Osteocyte (in vitro differentiated cells): ENCODE results near the gene COLQ. TPM values are rescaled to one million over a fixed set of nuclear protein-coding genes. Genes with fewer than 3 reads are reported as not detected.

Source experiments
- DNase-seq: peaks from one replicate; pipeline ENCODE4 v3.0.0; 2021; ENCODE audit warnings: mixed read lengths; ENCODE audit not compliant: unreplicated experiment; ENCODE audit errors: extremely low spot score
- H3K27ac Mint-ChIP-seq: one replicate; pipeline ENCODE4 v1.8.0; 2021; ENCODE audit warnings: mild to moderate bottlenecking, mixed read lengths; ENCODE audit not compliant: unreplicated experiment
- H3K27me3 Mint-ChIP-seq: one replicate; pipeline ENCODE4 v1.8.0; 2021; ENCODE audit warnings: mixed read lengths; ENCODE audit not compliant: unreplicated experiment
- H3K36me3 Mint-ChIP-seq: one replicate; pipeline ENCODE4 v1.8.0; 2021; ENCODE audit warnings: mixed read lengths; ENCODE audit not compliant: unreplicated experiment
- H3K4me1 Mint-ChIP-seq: one replicate; pipeline ENCODE4 v1.8.0; 2021; ENCODE audit warnings: mixed read lengths; ENCODE audit not compliant: unreplicated experiment
- H3K4me3 Mint-ChIP-seq: one replicate; pipeline ENCODE4 v1.8.0; 2021; ENCODE audit warnings: mild to moderate bottlenecking, moderate library complexity, mixed read lengths; ENCODE audit not compliant: unreplicated experiment
- H3K9me3 Mint-ChIP-seq: one replicate; pipeline ENCODE4 v1.8.0; 2021; ENCODE audit warnings: mixed read lengths; ENCODE audit not compliant: unreplicated experiment
- long read RNA-seq: library from polyadenylated mRNA; unstranded; transcript quantifications from one replicate; pipeline ENCODE4 v2.0.0, GENCODE V29; 2021
- total RNA-seq: library from RNA; stranded (reverse); gene quantifications from 2 replicates; pipeline ENCODE4 v1.2.1, GENCODE V29; 2021
- TF ChIP-seq, protein P1 (sequence below): fragments of 200-600 bp; sonication (generic); IDR thresholded peaks from 2 replicates; pipeline ENCODE4 v1.5.0; 2021; ENCODE audit warnings: antibody characterized with exemption, mild to moderate bottlenecking, moderate library complexity

Gene COLQ
- 2.6 and 3.1 TPM in 2 replicates for total RNA-seq
- long read RNA-seq, partial matches to known transcripts = 0 of 3 reads
- long read RNA-seq, other reads (novel, unspliced or antisense) = 3 of 3 reads

DNA sequence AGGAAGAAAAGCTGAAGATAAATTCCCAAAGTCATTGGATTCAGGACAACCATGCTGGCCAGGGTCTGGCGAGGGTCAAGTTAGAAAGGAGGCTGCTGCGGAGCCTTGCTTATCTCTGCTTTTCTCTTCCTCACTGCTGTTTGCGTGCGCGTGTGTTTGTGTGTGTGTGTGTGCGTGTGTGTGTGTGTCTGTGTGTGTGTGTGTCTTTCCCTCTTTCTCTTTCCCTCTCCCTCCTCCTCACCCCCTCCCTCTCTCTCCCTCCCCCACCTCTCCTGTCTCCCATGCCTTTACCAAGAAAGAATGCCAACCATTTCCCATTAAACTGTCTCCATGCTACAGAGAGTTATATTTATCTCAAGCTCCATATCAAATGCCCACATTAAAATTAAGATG is at the start of gene COLQ:
TSS of gene COLQ (minus strand) at position 134 of the 393 bp plus-strand sequence. CDS start at position 53, 81 bp downstream.
- H3K4me3 Mint-ChIP-seq = no peak within 1 kb of the TSS
- no peaks in the 10 kb centered on the region for H3K27me3 Mint-ChIP-seq
- H3K27ac Mint-ChIP-seq = no peak within 1 kb of the TSS

DNA sequence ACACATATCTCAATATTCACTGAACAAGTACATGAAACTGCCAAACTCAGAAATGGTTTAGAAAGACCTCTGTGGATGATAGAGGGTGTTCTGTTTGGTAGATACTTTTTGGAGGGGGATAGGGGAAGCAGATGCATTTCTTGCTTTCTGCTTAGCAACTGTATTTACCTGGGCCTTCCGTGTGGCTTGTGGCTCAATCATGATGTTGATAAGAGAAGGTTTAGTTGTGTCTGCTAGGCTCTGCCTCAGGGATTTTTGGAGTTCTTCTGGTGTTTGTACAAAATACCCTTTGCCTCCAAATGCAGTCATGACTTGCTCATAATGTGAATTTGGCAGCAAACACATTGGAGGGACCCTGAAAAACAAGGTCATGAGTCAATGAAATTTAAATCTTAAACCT is 41.7 kb upstream of the COLQ start:
- no peaks in the 10 kb centered on the region for H3K9me3 Mint-ChIP-seq
- no peak overlapping the region for H3K4me3 Mint-ChIP-seq
- peaks cover 30% of the 10 kb centered on the region for H3K36me3 Mint-ChIP-seq
- H3K4me1 Mint-ChIP-seq = no peaks in the 10 kb centered on the region
- TF ChIP-seq, protein P1, sequence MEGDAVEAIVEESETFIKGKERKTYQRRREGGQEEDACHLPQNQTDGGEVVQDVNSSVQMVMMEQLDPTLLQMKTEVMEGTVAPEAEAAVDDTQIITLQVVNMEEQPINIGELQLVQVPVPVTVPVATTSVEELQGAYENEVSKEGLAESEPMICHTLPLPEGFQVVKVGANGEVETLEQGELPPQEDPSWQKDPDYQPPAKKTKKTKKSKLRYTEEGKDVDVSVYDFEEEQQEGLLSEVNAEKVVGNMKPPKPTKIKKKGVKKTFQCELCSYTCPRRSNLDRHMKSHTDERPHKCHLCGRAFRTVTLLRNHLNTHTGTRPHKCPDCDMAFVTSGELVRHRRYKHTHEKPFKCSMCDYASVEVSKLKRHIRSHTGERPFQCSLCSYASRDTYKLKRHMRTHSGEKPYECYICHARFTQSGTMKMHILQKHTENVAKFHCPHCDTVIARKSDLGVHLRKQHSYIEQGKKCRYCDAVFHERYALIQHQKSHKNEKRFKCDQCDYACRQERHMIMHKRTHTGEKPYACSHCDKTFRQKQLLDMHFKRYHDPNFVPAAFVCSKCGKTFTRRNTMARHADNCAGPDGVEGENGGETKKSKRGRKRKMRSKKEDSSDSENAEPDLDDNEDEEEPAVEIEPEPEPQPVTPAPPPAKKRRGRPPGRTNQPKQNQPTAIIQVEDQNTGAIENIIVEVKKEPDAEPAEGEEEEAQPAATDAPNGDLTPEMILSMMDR = no peak
- no peaks in the 10 kb centered on the region for H3K27me3 Mint-ChIP-seq
- H3K27ac Mint-ChIP-seq = no peak overlapping the region
- DNase-seq = no peak

More for the DNA sequence above, at the start of gene COLQ:
- no peak for DNase-seq
- Mint-ChIP-seq H3K36me3 (no peaks in the 10 kb centered on the region), H3K9me3 (no peaks in the 10 kb centered on the region), H3K4me1 (peaks cover 4% of the 10 kb centered on the region)
- TF ChIP-seq, protein P1 = no peak

DNA sequence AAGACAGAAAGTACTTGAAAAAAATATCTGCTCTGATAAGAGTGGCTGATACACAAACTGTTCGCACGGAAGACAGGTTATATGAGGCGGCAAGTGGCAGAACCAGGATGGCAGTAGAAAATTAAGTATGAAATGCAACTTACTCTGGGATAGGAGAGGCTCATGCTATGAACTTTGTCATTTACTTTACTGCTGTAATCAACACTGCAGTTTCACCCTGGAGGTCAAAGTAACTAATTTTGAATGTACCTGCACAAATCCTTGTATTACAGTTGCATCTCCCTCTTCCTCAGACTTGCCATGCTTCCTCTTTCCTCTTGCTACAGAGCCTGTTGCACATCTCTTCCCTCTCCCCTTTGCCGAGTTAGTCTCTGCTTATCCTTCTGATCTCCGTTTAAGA is 41.1 kb upstream of the COLQ start:
- Mint-ChIP-seq H3K9me3 (no peaks in the 10 kb centered on the region), H3K4me3 (no peak overlapping the region), H3K4me1 (peaks cover 3% of the 10 kb centered on the region), H3K36me3 (peaks cover 24% of the 10 kb centered on the region), H3K27me3 (no peaks in the 10 kb centered on the region), H3K27ac (no peak overlapping the region)
- TF ChIP-seq, protein P1 = no peak
- DNase-seq = no peak

DNA sequence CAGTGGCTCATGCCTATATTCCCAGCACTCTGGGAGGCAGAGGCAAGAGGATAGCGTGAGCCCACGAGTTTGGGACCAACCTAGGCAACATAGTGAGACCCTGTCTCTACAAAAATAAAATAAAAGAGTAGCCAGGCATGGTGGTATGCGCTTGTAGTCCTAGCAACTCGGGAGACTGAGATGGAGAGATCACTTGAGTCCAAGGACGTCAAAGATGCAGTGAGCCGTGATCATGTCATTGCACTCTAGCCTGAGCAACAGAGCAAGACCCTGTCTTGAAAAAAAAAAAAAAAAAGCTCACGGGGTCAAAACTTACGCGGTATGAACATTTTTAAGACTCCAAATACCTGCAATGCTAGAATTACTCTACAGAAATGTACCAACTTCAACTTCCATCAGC is 37.1 kb upstream of the COLQ start:
- Mint-ChIP-seq H3K9me3 (no peaks in the 10 kb centered on the region), H3K4me3 (no peak overlapping the region), H3K27ac (no peak overlapping the region), H3K27me3 (no peaks in the 10 kb centered on the region), H3K36me3 (peaks cover 18% of the 10 kb centered on the region), H3K4me1 (peaks cover 3% of the 10 kb centered on the region)
- no peak for DNase-seq
- TF ChIP-seq, protein P1 = no peak

DNA sequence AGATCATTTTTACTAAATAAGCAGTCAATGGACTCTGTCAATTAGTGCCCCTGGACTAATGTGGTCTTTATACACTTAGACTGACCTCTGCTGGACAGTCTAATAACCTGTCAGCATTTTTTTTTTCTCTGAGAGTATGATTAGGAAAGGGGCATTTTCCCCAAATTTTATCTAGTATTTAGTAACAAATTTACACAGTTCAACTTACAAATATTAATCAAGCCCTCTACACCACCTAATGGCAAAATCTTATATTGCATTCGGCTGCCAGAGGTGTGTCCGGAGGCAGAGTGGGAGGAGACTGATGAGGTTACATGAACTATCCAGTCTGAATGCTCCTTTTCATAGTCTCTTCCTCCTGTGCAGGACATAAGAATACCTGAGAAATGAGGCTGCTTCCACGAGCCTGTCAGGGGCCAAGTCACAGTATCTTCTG is 36.0 kb upstream of the COLQ start:
- peaks cover 10% of the 10 kb centered on the region for H3K36me3 Mint-ChIP-seq
- TF ChIP-seq, protein P1 = peak; percentile 74
- peaks cover 3% of the 10 kb centered on the region for H3K4me1 Mint-ChIP-seq
- peak overlapping the region; percentile 67 for H3K27ac Mint-ChIP-seq
- no peaks in the 10 kb centered on the region for H3K9me3 Mint-ChIP-seq
- H3K27me3 Mint-ChIP-seq = no peaks in the 10 kb centered on the region
- DNase-seq = no peak
- H3K4me3 Mint-ChIP-seq = no peak overlapping the region
